HCT116 (cell line): Measurements from ENCODE around the gene SERPINB6. TPM values are rescaled to one million over a fixed set of nuclear protein-coding genes. Genes with fewer than 3 reads are reported as not detected.

ENCODE experiments used
- ATAC-seq: fragments of 200-7000 bp; cut with Tn5 transposase; 2 replicates; pipeline ENCODE4 v1.9.1; 2020; ENCODE audit warnings: mild to moderate bottlenecking, moderate library complexity
- BruUV-seq: library from RNA; stranded (reverse); fragments of 400-500 nt; replicated peaks from 2 replicates; lab custom pipeline; 2021; lab: Mats Ljungman, UMichigan
- CTCF ChIA-PET: fragments of 300-600 bp; sonication (Branson Sonifier 250); formaldehyde crosslinking; loops from one replicate; lab custom pipeline; 2021; ENCODE audit warnings: antibody characterized with exemption; lab: Charles Lee
- POLR2A ChIA-PET: fragments of 300-600, 350-600 bp; sonication (Branson Sonifier 250); formaldehyde crosslinking; loops from one replicate; lab custom pipeline; 2021; ENCODE audit warnings: antibody characterized with exemption; lab: Charles Lee
- RAD21 ChIA-PET, 2 experiments: fragments of 300-600 bp; sonication (Branson Sonifier 250); formaldehyde crosslinking; loops; one replicate each; lab custom pipeline; 2023; ENCODE audit warnings: low total read pairs in 2 of 2; ENCODE audit not compliant: uncharacterized antibody in 2 of 2, unreplicated experiment in 2 of 2, low non-redundant PET in 1 of 2; lab: Charles Lee
- DNase-seq: peaks from one replicate; pipeline ENCODE4 v3.0.0-alpha.2; 2010; ENCODE audit warnings: low read depth, low spot score
- H2AFZ ChIP-seq: fragments of 200-600 bp; shearing (Covaris generic), sonication (generic); 2 replicates; pipeline ENCODE4 v1.6.1; 2017; ENCODE audit warnings: low read depth, mixed run types, mixed read lengths, antibody characterized with exemption, low read length; ENCODE audit not compliant: poor library complexity, severe bottlenecking
- H3K27ac ChIP-seq: 2 replicates; pipeline ENCODE4 v1.5.1; 2012; ENCODE audit warnings: low read depth, low read length
- H3K27me3 ChIP-seq: fragments of 200-600 bp; sonication (generic); 2 replicates; pipeline ENCODE4 v1.6.1; 2016; ENCODE audit warnings: mixed run types, low read length, mixed read lengths; ENCODE audit not compliant: insufficient read depth
- H3K36me3 ChIP-seq, 2 experiments: fragments of 200-500 bp in 1 of 2; fragments of 200-600 bp in 1 of 2; sonication (Bioruptor generic) in 1 of 2; sonication (generic) in 1 of 2; 2 replicates each; pipeline versions ENCODE4 v1.5.1 to v1.6.1; 2014 to 2016; ENCODE audit warnings: low read length in 2 of 2, inconsistent platforms in 1 of 2, mixed read lengths in 1 of 2, mixed run types in 1 of 2; ENCODE audit not compliant: insufficient read depth in 2 of 2, control insufficient read depth in 1 of 2
- H3K4me1 ChIP-seq, 2 experiments: fragments of 200-600 bp in 1 of 2; sonication (generic) in 1 of 2; 2 replicates each; pipeline versions ENCODE4 v1.5.1 to v1.6.1; 2012 to 2017; ENCODE audit warnings: low read length in 2 of 2, inconsistent platforms in 1 of 2, mild to moderate bottlenecking in 1 of 2, mixed read lengths in 1 of 2, mixed run types in 1 of 2, moderate library complexity in 1 of 2; ENCODE audit not compliant: insufficient read depth in 2 of 2, control insufficient read depth in 1 of 2
- H3K4me2 ChIP-seq: fragments of 200-600 bp; sonication (generic); 2 replicates; pipeline ENCODE4 v1.6.1; 2017; ENCODE audit warnings: mixed run types, low read length, mixed read lengths
- H3K4me3 ChIP-seq, 2 experiments: fragments of 200-600 bp in 1 of 2; sonication (generic) in 1 of 2; replicated peaks in 1 of 2; 2 replicates each; pipeline ENCODE4 v1.5.1; 2011 to 2016; ENCODE audit warnings: low read length in 2 of 2, control low read depth in 1 of 2, low read depth in 1 of 2, mild to moderate bottlenecking in 1 of 2, mixed read lengths in 1 of 2, mixed run types in 1 of 2
- H3K79me2 ChIP-seq: fragments of 200-600 bp; sonication (generic); 2 replicates; pipeline ENCODE4 v1.6.1; 2017; ENCODE audit warnings: mild to moderate bottlenecking, mixed run types, low read length, moderate library complexity, mixed read lengths; ENCODE audit not compliant: insufficient read depth
- H3K9ac ChIP-seq: fragments of 200-600 bp; sonication (generic); 2 replicates; pipeline ENCODE4 v1.6.1; 2016; ENCODE audit warnings: low read length, mixed read lengths
- H3K9me2 ChIP-seq: fragments of 200-600 bp; sonication (generic), shearing (Covaris generic); 2 replicates; pipeline ENCODE4 v1.6.1; 2017; ENCODE audit warnings: mixed run types, mild to moderate bottlenecking, moderate library complexity; ENCODE audit not compliant: insufficient read depth
- H3K9me3 ChIP-seq, 2 experiments: fragments of 200-500 bp in 1 of 2; fragments of 200-600 bp in 1 of 2; sonication (Bioruptor generic) in 1 of 2; sonication (generic) in 1 of 2; 2 replicates each; pipeline ENCODE4 v1.6.1; 2014 to 2017; ENCODE audit warnings: low read length in 2 of 2, mixed read lengths in 2 of 2, inconsistent platforms in 1 of 2, low read depth in 1 of 2, mild to moderate bottlenecking in 1 of 2, mixed run types in 1 of 2, moderate library complexity in 1 of 2; ENCODE audit not compliant: control insufficient read depth in 1 of 2, insufficient read depth in 1 of 2
- H4K20me1 ChIP-seq: fragments of 200-600 bp; sonication (generic), shearing (Covaris generic); 2 replicates; pipeline ENCODE4 v1.6.1; 2017; ENCODE audit warnings: mixed run types, mild to moderate bottlenecking, moderate library complexity; ENCODE audit not compliant: insufficient read depth
- CBX3 ChIP-seq: IDR thresholded peaks from 2 replicates; pipeline ENCODE4 v1.6.1; 2012; ENCODE audit warnings: low read depth
- CEBPB ChIP-seq: IDR thresholded peaks from 2 replicates; pipeline ENCODE4 v1.6.1; 2012; ENCODE audit warnings: low read depth
- ELF1 ChIP-seq: IDR thresholded peaks from 2 replicates; pipeline ENCODE4 v1.6.1; 2012; ENCODE audit warnings: low read depth, borderline replicate concordance
- EZH2 ChIP-seq: fragments of 200-600 bp; sonication (generic); IDR thresholded peaks from 2 replicates; pipeline ENCODE4 v1.6.1; 2017; ENCODE audit warnings: antibody characterized with exemption, mixed run types
- EZH2phosphoT487 ChIP-seq: fragments of 200-600 bp; IDR thresholded peaks from 2 replicates; pipeline ENCODE4 v1.6.1; 2018; ENCODE audit warnings: antibody characterized with exemption, borderline replicate concordance
- POLR2A ChIP-seq: IDR thresholded peaks from 2 replicates; pipeline ENCODE4 v1.7.0; 2011; ENCODE audit warnings: borderline replicate concordance; ENCODE audit not compliant: insufficient read depth, insufficient read length; ENCODE audit errors: extremely low read depth
- POLR2AphosphoS5 ChIP-seq: IDR thresholded peaks from 2 replicates; pipeline ENCODE4 v1.6.1; 2011; ENCODE audit warnings: mild to moderate bottlenecking, low read depth, low read length, moderate library complexity
- RAD21 ChIP-seq: IDR thresholded peaks from 2 replicates; pipeline ENCODE4 v1.6.1; 2012; ENCODE audit warnings: low read depth, mild to moderate bottlenecking
- SIN3A ChIP-seq: IDR thresholded peaks from 2 replicates; pipeline ENCODE4 v1.6.1; 2012; ENCODE audit warnings: low read depth
- SRF ChIP-seq: IDR thresholded peaks from 2 replicates; pipeline ENCODE4 v1.6.1; 2012; ENCODE audit warnings: low read depth
- TCF7L2 ChIP-seq: IDR thresholded peaks from 2 replicates; pipeline ENCODE4 v1.7.0; 2011; ENCODE audit warnings: borderline replicate concordance, inconsistent platforms; ENCODE audit not compliant: insufficient read depth, insufficient read length; ENCODE audit errors: extremely low read depth
- YY1 ChIP-seq: IDR thresholded peaks from 2 replicates; pipeline ENCODE4 v1.6.1; 2011; ENCODE audit warnings: low read length, low read depth, moderate library complexity, mild to moderate bottlenecking; ENCODE audit not compliant: insufficient replicate concordance; ENCODE audit errors: extremely low read depth
- ZFX ChIP-seq: fragments of 450-650 bp; IDR thresholded peaks from 2 replicates; pipeline ENCODE4 v1.6.1; 2017
- ZNF274 ChIP-seq: fragments of 200-500 bp; sonication (Bioruptor generic); IDR thresholded peaks from 2 replicates; pipeline ENCODE4 v1.6.1; 2014; ENCODE audit warnings: mild to moderate bottlenecking, low read depth, low read length, inconsistent platforms
- intact Hi-C: fragments of 100-400 bp; cut with micrococcal nuclease; formaldehyde crosslinking; loops from 2 replicates; pipeline ENCODE4 v1.10.0; 2022
- total RNA-seq: library from RNA; stranded (reverse); gene quantifications from one replicate; pipeline ENCODE4 v1.2.1, GENCODE V29; 2021; ENCODE audit not compliant: unreplicated experiment
- TF ChIP-seq, protein P1 (sequence below), 3 experiments: fragments of 200-600 bp in 1 of 3; sonication (generic) in 1 of 3; IDR thresholded peaks in 2 of 3; conservative IDR thresholded peaks in 1 of 3; 2 replicates each; pipeline ENCODE4 v1.5.1; 2012 to 2017; ENCODE audit warnings: low read depth in 2 of 3, low read length in 2 of 3, antibody characterized with exemption in 1 of 3, borderline replicate concordance in 1 of 3, control low read depth in 1 of 3, mild to moderate bottlenecking in 1 of 3, mixed read lengths in 1 of 3, mixed run types in 1 of 3, moderate library complexity in 1 of 3; ENCODE audit not compliant: insufficient read depth in 1 of 3
- TF ChIP-seq, protein P2 (sequence below): IDR thresholded peaks from 2 replicates; pipeline ENCODE4 v1.6.1; 2012
- TF ChIP-seq, protein P3 (sequence below): IDR thresholded peaks from 2 replicates; pipeline ENCODE4 v1.6.1; 2012; ENCODE audit warnings: low read depth

Gene SERPINB6
- total RNA-seq, 1 experiment from 2014 or later, result 103 TPM

DNA sequence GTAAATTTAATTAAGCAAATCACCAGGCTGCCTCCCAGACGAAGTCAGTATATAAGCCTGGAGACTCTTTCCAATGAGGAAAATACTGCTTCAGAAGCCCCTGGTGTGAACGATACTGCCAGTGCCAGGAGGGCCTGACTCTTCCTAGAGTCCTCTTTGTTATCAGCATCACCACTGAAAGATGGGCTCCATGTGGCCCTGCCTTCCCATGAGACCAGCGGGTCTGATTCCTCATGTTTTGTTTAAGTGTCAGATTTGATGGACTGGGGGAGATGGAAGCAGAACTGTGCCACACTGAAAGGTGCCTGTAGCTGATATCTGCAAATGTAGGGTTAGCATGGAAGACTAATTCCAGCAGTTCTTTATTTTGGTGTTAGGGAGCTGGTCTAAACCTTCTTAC lies 36.2 kb upstream of the SERPINB6 start:
- H3K9me2 ChIP-seq, result no peaks in the 10 kb centered on the region
- no peak overlapping the region for H3K9ac ChIP-seq
- no peak overlapping the region for H3K4me3 ChIP-seq
- no peaks in the 10 kb centered on the region for H3K27me3 ChIP-seq
- ChIA-PET CTCF (no interaction called here), RAD21 (interaction anchor here in 1 of 2 experiments (0.5 kb wide), 1 partner anchor 46 kb away, joined by 3 read pairs; no protein-coding TSS in a partner anchor), POLR2A (no interaction called here)
- H3K27ac ChIP-seq, result no peak overlapping the region
- H4K20me1 ChIP-seq, result no peaks in the 10 kb centered on the region
- BruUV-seq, result no TSS peak
- H3K36me3 ChIP-seq, result peaks cover 23 to 68% of the 10 kb centered on the region in 2 experiments
- intact Hi-C loops, result no loop called here
- no peak for DNase-seq
- H3K79me2 ChIP-seq, result peaks cover 15% of the 10 kb centered on the region; the same call in 1 of the 2 replicates
- TF ChIP-seq POLR2AphosphoS5, result no peak
- TF ChIP-seq, protein P1, sequence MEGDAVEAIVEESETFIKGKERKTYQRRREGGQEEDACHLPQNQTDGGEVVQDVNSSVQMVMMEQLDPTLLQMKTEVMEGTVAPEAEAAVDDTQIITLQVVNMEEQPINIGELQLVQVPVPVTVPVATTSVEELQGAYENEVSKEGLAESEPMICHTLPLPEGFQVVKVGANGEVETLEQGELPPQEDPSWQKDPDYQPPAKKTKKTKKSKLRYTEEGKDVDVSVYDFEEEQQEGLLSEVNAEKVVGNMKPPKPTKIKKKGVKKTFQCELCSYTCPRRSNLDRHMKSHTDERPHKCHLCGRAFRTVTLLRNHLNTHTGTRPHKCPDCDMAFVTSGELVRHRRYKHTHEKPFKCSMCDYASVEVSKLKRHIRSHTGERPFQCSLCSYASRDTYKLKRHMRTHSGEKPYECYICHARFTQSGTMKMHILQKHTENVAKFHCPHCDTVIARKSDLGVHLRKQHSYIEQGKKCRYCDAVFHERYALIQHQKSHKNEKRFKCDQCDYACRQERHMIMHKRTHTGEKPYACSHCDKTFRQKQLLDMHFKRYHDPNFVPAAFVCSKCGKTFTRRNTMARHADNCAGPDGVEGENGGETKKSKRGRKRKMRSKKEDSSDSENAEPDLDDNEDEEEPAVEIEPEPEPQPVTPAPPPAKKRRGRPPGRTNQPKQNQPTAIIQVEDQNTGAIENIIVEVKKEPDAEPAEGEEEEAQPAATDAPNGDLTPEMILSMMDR (IDR thresholded peaks at IDR 0.05 in 2 of 3, conservative IDR thresholded peaks at IDR 0.05 in 1 of 3; ENCODE audit: borderline replicate concordance in 1 of 3, insufficient read depth in 1 of 3, low read depth in 2 of 3, low read length in 2 of 3), result no peak
- no peak for TF ChIP-seq EZH2
- TF ChIP-seq, protein P2, sequence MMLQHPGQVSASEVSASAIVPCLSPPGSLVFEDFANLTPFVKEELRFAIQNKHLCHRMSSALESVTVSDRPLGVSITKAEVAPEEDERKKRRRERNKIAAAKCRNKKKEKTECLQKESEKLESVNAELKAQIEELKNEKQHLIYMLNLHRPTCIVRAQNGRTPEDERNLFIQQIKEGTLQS, result no peak
- TF ChIP-seq TCF7L2, result no peak
- TF ChIP-seq ZFX, result no peak
- no peak for TF ChIP-seq CBX3
- no peak for TF ChIP-seq ZNF274
- TF ChIP-seq, protein P3, sequence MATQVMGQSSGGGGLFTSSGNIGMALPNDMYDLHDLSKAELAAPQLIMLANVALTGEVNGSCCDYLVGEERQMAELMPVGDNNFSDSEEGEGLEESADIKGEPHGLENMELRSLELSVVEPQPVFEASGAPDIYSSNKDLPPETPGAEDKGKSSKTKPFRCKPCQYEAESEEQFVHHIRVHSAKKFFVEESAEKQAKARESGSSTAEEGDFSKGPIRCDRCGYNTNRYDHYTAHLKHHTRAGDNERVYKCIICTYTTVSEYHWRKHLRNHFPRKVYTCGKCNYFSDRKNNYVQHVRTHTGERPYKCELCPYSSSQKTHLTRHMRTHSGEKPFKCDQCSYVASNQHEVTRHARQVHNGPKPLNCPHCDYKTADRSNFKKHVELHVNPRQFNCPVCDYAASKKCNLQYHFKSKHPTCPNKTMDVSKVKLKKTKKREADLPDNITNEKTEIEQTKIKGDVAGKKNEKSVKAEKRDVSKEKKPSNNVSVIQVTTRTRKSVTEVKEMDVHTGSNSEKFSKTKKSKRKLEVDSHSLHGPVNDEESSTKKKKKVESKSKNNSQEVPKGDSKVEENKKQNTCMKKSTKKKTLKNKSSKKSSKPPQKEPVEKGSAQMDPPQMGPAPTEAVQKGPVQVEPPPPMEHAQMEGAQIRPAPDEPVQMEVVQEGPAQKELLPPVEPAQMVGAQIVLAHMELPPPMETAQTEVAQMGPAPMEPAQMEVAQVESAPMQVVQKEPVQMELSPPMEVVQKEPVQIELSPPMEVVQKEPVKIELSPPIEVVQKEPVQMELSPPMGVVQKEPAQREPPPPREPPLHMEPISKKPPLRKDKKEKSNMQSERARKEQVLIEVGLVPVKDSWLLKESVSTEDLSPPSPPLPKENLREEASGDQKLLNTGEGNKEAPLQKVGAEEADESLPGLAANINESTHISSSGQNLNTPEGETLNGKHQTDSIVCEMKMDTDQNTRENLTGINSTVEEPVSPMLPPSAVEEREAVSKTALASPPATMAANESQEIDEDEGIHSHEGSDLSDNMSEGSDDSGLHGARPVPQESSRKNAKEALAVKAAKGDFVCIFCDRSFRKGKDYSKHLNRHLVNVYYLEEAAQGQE, result no peak
- TF ChIP-seq ELF1, result no peak
- TF ChIP-seq SRF, result no peak
- TF ChIP-seq POLR2A, result no peak
- no peak for TF ChIP-seq EZH2phosphoT487
- TF ChIP-seq SIN3A, result no peak
- no peak for TF ChIP-seq YY1
- TF ChIP-seq RAD21, result no peak
- no peak for TF ChIP-seq CEBPB
- H3K9me3 ChIP-seq, result no peaks in the 10 kb centered on the region
- no peaks in the 10 kb centered on the region for H3K4me1 ChIP-seq
- ATAC-seq, result no peak
- no peak overlapping the region for H3K4me2 ChIP-seq
- no peak overlapping the region for H2AFZ ChIP-seq
